Sigmoid colon (tissue), 4 donors: ENCODE measurements around the gene OR2L5.

Source experiments
- POLR2A ChIP-seq, 2 donors: fragments of 450-650 bp; IDR thresholded peaks; one replicate each; pipeline ENCODE4 v1.6.1; 2016; ENCODE audit warnings: antibody characterized with exemption in 2 of 2, mild to moderate bottlenecking in 2 of 2, moderate library complexity in 2 of 2
- POLR2AphosphoS5 ChIP-seq, 4 donors: sonication (generic); formaldehyde crosslinking; IDR thresholded peaks; one replicate each; pipeline ENCODE4 v1.6.1; 2017; ENCODE audit warnings: antibody characterized with exemption in 4 of 4
- TF ChIP-seq, protein P1 (sequence below), 4 experiments: fragments of 450-650 bp in 3 of 4; fragments of 200-600 bp in 1 of 4; IDR thresholded peaks; one replicate each; pipeline ENCODE4 v1.5.1; 2016 to 2019; ENCODE audit warnings: antibody characterized with exemption in 4 of 4, mild to moderate bottlenecking in 3 of 4, moderate library complexity in 2 of 4

DNA sequence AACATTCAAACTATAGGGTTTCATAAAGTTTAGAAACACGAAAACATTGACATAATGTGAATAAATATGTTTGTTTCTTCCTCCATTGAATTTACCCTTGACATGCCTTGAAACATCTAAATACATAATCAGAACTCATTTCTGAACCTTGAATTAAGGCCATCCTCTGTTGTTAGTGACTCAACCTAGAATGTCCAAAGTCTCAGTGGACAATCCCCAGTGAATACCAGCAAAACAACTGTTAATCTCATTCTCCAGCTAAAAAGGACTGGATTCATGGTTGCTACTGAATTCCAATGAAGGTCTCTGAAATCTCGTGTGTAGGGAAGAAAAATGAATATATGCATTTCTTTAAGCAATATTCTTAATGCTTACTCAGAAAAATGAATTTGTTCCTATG is 16.3 kb downstream of the OR2L5 start, which contains the start of gene OR2L2:
- TF ChIP-seq POLR2A (IDR thresholded peaks at IDR 0.05) (no peak), POLR2AphosphoS5 (IDR thresholded peaks at IDR 0.05) (no peak)
- TF ChIP-seq, protein P1, sequence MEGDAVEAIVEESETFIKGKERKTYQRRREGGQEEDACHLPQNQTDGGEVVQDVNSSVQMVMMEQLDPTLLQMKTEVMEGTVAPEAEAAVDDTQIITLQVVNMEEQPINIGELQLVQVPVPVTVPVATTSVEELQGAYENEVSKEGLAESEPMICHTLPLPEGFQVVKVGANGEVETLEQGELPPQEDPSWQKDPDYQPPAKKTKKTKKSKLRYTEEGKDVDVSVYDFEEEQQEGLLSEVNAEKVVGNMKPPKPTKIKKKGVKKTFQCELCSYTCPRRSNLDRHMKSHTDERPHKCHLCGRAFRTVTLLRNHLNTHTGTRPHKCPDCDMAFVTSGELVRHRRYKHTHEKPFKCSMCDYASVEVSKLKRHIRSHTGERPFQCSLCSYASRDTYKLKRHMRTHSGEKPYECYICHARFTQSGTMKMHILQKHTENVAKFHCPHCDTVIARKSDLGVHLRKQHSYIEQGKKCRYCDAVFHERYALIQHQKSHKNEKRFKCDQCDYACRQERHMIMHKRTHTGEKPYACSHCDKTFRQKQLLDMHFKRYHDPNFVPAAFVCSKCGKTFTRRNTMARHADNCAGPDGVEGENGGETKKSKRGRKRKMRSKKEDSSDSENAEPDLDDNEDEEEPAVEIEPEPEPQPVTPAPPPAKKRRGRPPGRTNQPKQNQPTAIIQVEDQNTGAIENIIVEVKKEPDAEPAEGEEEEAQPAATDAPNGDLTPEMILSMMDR (IDR thresholded peaks at IDR 0.05) = no peak
